Epithelial cell of esophagus (primary cell): ENCODE data around the gene PYGM.

ENCODE experiments used
- DNase-seq: peaks from one replicate; pipeline ENCODE4 v3.0.0; 2010; ENCODE audit warnings: low read depth
- H3K4me3 ChIP-seq: 2 replicates; pipeline ENCODE4 v1.5.1; 2011; ENCODE audit warnings: mild to moderate bottlenecking, low read length, control low read depth
- TF ChIP-seq, protein P1 (sequence below): IDR thresholded peaks from 2 replicates; pipeline ENCODE4 v1.5.1; 2011; ENCODE audit warnings: low read depth, mild to moderate bottlenecking, low read length, control low read depth, inconsistent platforms; ENCODE audit not compliant: insufficient read depth; ENCODE audit errors: missing control alignments

Gene PYGM

DNA sequence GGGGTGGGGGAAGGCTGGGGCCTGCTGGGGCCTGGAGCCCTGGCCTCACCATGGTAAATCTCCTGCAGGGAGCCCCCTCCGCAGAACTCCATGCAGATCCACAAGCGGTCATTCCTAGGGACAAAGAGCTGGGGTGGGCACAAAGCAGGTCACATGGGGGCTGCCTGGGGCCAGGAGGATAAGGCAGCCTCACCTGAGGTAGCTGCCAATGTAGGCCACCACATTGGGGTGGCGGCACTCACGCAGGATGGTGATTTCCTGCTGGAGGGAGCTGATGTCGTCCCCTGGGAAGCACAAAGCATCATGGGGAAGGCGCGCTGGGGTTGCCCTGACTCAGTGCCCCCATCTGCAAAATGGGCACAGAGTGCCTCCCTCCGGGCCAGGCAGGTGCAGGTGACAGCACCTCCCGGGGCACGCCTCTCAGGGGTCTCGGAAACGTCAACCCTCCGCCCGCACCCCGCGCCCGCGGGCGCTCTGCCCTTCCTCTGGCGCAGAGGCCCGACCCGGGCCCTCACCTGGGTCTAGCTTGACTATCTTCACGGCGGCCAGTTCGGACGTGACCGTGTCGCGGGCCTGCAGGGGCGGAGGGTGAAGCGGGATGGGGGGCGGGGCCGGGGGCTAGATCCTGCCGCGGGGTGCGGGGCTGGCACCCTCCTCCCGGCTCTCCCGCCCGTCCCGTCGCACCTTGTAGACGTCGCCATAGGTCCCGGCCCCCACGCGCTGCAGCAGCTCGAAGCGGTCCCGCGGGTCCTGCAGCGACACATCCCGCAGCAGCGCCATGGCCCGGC lies 42.8 kb upstream of the PYGM start:
- TF ChIP-seq, protein P1, sequence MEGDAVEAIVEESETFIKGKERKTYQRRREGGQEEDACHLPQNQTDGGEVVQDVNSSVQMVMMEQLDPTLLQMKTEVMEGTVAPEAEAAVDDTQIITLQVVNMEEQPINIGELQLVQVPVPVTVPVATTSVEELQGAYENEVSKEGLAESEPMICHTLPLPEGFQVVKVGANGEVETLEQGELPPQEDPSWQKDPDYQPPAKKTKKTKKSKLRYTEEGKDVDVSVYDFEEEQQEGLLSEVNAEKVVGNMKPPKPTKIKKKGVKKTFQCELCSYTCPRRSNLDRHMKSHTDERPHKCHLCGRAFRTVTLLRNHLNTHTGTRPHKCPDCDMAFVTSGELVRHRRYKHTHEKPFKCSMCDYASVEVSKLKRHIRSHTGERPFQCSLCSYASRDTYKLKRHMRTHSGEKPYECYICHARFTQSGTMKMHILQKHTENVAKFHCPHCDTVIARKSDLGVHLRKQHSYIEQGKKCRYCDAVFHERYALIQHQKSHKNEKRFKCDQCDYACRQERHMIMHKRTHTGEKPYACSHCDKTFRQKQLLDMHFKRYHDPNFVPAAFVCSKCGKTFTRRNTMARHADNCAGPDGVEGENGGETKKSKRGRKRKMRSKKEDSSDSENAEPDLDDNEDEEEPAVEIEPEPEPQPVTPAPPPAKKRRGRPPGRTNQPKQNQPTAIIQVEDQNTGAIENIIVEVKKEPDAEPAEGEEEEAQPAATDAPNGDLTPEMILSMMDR = no peak
- no peak for DNase-seq
- H3K4me3 ChIP-seq = peak overlapping the region; percentile 40

DNA sequence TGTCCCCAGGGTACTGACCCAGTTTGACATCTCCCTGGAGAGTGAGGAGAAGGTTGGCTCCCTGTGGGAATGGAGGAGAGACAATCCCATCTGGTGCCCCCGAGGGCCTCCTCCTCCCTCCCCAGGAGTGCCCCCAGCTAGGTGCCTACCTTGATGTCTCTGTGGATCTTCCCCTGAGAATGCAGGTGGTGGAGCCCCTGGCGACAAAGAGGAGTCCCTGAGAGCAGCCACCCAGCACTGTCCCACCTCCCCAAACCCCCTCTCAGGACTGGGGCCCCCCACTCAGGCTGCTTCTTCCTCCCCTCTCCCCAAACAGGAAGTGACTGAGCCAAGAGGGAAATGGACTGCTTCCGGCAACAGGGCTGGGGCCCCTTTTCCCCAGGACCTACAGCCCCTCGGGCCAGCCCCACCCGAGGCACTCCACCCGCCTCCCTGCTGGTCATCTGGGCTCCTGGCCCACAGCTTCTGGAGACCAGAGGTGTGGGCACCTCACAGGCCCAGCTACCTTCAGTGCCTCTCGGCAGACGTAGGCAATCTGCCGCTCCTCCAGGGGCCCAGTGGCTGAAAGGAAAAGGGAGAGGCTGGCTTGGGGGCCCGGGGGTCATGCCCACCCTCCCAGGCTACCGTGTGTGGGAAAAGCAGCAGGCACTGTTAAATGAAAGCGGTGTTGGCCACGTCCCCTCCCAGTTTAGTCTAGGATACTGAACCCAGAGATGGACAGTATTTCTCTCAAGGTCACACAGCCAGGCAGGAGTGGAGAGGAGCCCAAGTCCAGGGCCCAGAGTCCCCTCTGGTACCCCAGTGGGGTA lies 42.0 kb upstream of the PYGM start:
- TF ChIP-seq, protein P1 = no peak
- no peak overlapping the region for H3K4me3 ChIP-seq
- no peak for DNase-seq

DNA sequence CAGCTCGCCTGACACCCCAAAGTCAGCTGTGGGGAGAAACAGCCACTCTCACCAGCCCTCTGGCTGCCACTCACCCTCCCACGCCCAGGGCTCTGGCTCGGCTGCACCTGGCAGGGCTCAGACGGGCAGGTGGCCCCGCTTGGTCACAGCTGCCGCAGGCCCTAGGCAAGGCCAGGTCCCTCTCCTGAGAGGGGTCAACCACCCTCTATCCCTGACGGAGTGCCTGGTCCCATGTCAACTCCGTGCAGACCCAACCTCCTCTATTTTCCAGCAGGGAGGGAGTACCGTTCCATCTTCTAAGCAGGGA lies 41.3 kb upstream of the PYGM start:
- TF ChIP-seq, protein P1 = no peak
- H3K4me3 ChIP-seq = no peak overlapping the region
- DNase-seq = no peak

DNA sequence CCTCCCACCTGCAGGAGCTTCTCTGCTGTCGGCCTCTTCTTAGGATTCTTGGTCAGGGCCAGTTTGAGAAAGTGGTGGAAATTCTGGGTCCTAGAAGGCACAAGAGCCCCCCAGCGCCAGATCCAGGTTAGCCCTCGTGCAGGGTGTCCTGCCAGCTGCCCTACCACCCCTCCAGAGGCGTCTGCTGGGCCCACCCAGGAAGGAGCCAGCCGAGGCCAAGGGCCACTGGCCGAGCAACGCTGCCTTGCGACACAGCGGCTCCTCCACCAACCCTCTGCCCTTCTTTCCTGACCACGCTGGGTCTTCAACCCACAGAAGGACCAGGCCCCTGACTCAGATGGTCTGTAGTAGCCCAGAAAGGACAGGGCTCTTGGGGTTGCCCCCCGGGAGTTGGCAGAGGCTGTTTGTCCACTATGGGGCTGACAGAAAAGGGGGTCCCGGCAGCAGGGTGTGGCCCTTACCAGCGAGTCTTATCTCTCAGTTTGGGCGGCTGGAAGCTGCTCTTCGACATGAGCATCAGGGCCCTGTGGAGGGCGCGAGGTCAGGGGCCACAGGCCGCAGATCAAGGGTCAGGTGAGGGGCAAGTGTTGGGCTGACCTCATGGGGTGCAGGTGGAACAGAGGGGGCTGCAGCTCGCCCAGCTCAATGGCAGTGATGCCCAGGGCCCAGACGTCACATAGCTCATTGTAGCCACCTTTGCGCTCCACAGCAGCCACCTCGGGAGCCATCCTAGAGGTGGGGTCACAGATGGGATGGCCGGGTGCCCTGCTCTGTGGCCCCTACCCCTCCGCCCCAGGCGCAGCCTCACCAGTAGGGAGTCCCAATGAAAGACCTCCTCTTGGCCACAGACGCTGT lies 40.8 kb upstream of the PYGM start:
- no peak overlapping the region for H3K4me3 ChIP-seq

DNA sequence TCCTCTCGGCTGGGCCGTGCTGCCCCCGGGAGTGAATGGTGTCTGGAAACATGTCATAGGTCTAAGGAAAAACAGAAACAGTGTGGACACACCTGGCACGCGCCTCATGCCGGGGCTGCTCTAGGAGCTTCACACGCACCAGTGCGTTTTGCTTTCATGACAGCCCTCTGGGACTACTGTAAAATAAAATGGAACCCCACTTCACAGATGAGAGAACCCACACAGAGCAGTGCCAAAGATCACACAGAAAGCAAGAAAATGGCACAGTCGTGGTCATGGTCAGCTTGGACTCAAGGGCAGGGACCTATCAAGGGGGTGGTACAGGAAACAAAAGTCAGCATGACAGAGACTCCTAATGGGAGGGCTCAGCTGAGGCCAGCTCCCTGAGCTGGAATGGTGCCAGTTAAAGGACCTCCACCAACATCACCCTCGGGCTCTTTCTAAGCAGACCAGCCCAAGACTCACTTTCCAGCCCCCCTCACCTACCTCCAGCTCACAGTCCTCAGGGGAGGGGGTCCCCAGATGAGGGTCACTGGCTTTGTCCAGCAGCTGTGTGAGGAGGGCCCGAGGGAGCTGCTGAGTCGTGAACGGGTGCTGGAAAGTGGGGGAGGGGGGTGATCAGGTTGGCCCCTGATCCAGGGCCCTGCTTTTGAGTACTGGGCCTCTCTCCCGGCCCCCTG lies 40.0 kb upstream of the PYGM start:
- no peak overlapping the region for H3K4me3 ChIP-seq
- TF ChIP-seq, protein P1 = no peak

More for the DNA sequence above, 40.8 kb upstream of the PYGM start:
- TF ChIP-seq, protein P1 = no peak
- no peak for DNase-seq

DNA sequence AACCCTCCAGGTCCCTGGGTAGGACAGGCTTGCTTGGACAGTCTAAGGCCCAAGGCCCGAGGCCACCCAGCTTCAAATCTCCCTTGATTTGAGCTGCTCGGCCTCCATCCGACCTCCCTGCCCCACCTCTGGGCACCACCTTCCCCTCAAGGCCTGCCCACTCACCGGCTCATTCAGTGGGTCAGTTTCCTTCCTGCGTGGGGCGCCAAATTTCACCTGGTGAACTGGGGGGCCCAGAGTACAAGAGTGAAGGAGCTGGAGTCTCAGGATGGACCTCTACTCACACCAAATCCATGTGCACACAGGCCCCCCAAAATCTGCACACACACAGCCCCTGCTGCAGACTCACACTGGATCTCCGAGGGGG lies 39.5 kb upstream of the PYGM start:
- DNase-seq = no peak
- H3K4me3 ChIP-seq = no peak overlapping the region

More for the DNA sequence above, 40.0 kb upstream of the PYGM start:
- DNase-seq = no peak

More for the DNA sequence above, 39.5 kb upstream of the PYGM start:
- TF ChIP-seq, protein P1 = no peak
